ENCODE data around the gene HNRNPDL.

The HNRNPDL gene

GRCh38 chr4:82382751-82383150, 47.5 kb downstream of the HNRNPDL start:
- DNase-seq: peak; percentile 12 to 16

GRCh38 chr4:82381661-82382296, 48.5 kb downstream of the HNRNPDL start:
- DNase-seq: peak; percentile 33 to 60

GRCh38 chr4:82381235-82381634, 49.0 kb downstream of the HNRNPDL start:
- DNase-seq: no peak

GRCh38 chr4:82380831-82381230, 49.4 kb downstream of the HNRNPDL start:
- DNase-seq: no peak

- no peak for DNase-seq
These were observed 49.9 kb downstream of the HNRNPDL start for GRCh38 chr4:82380344-82380743.

GRCh38 chr4:82376109-82376508, 54.2 kb downstream of the HNRNPDL start:
- no peak for DNase-seq

GRCh38 chr4:82373816-82374625, 56.2 kb downstream of the HNRNPDL start, which contains the start of gene HNRNPD:
HNRNPD (minus strand) TSS chr4:82373991; CDS start chr4:82373678, 313 bp downstream.
- peak; percentile 98 to 99 for DNase-seq

- DNase-seq: no peak
These were observed 56.8 kb downstream of the HNRNPDL start for GRCh38 chr4:82373486-82373815.

Measured in inflammatory macrophage (primary cell).